Body of pancreas (tissue), 4 donors: ENCODE results near the gene TMPRSS2.

Source experiments
- POLR2A ChIP-seq, 3 donors: fragments of 450-650 bp; IDR thresholded peaks; one replicate each; pipeline ENCODE4 v1.6.1; 2016; ENCODE audit warnings: antibody characterized with exemption in 3 of 3, mild to moderate bottlenecking in 2 of 3
- TF ChIP-seq, protein P1 (sequence below), 7 experiments: fragments of 450-650 bp in 4 of 7; fragments of 200-600 bp in 3 of 7; sonication (generic) in 3 of 7; IDR thresholded peaks; one replicate each; pipeline ENCODE4 v1.5.1; 2016 to 2019; ENCODE audit warnings: antibody characterized with exemption in 7 of 7

DNA sequence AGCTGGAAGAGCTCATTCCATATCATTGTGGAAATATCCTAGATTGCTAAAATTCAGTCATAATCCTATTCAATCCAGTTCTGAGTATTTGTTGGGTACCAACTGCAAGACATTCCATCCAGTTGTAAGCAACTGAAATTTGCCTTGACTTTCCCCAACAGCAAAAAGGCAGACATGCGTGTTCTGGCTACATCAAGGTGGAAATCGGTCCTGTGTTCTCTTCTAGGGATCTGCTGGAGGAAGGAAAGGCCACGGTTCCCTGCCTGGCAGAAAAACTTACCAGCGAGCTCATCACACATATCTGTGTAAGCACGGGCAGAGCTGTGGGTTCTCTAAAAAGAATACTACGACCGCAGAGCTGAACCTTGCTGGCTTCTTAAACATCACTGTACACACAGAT, 64.4 kb downstream of the TMPRSS2 start:
- TF ChIP-seq, protein P1, sequence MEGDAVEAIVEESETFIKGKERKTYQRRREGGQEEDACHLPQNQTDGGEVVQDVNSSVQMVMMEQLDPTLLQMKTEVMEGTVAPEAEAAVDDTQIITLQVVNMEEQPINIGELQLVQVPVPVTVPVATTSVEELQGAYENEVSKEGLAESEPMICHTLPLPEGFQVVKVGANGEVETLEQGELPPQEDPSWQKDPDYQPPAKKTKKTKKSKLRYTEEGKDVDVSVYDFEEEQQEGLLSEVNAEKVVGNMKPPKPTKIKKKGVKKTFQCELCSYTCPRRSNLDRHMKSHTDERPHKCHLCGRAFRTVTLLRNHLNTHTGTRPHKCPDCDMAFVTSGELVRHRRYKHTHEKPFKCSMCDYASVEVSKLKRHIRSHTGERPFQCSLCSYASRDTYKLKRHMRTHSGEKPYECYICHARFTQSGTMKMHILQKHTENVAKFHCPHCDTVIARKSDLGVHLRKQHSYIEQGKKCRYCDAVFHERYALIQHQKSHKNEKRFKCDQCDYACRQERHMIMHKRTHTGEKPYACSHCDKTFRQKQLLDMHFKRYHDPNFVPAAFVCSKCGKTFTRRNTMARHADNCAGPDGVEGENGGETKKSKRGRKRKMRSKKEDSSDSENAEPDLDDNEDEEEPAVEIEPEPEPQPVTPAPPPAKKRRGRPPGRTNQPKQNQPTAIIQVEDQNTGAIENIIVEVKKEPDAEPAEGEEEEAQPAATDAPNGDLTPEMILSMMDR (IDR thresholded peaks at IDR 0.05) = no peak
- TF ChIP-seq POLR2A (IDR thresholded peaks at IDR 0.05) = no peak
